ENCODE measurements around the gene SLC6A3. TPM values are rescaled to one million over a fixed set of nuclear protein-coding genes. Genes with fewer than 3 reads are reported as not detected.
A peak's percentile ranks its signal among the peaks of the same experiment; 100 is the strongest.
"Not testable (repeated sequence)": the region's sequence is repeated elsewhere in the genome, so short reads cannot be mapped to it uniquely, and the experiment has no call there.

SLC6A3 gene
- total and polyA plus RNA-seq, 9 of the 15 experiments (the other 6 are each of a cell fraction or from before 2014, with no cell fraction given): not detected

DNA sequence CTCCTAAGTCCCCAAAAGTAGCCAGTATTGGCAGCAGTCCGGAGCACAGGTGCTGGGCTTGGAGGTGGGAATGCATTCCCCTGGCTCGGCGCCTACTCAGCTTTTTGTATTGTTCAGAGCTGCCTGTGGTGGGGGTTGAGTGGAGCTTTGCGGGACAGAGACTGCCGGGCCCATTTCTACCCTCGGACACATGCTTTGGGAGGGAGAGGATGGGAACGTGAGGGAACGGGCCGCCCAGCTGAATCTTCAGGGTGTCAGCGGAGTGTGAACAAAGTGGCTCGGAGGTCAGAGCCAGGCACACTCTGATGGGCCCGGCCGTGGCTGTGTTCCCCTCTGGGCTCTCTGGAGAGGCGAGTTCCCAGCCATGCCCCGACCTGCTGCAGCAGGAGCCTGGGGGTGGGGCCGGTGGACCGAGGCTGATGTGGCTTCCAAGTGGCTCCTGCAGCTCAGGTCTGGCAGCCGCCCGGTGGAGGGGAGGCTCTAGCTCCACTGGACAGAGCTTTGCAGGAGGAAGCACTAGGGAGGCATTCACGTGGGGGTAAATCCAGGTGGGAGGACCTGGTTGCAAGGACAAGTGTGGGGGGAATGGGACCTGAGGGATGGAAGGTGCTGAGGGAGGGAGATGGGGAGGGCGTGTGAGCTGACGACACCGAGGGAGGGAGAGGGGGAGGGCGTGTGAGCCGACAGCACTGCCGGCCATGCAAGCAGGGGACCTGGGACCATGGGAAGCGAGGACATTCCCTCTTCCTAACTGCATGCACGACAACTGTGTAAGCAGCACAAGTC is 31.1 kb upstream of the SLC6A3 start (continued):
- no peak for TF ChIP-seq DMBX1 (CRISPR knock-in tag; IDR thresholded peaks at IDR 0.05; ENCODE audit: borderline replicate concordance)
- TF ChIP-seq IRF2 (CRISPR knock-in tag; IDR thresholded peaks at IDR 0.05): no peak
- TF ChIP-seq EP300 (IDR thresholded peaks at IDR 0.05; ENCODE audit: low read length): no peak
- TF ChIP-seq, protein P1, sequence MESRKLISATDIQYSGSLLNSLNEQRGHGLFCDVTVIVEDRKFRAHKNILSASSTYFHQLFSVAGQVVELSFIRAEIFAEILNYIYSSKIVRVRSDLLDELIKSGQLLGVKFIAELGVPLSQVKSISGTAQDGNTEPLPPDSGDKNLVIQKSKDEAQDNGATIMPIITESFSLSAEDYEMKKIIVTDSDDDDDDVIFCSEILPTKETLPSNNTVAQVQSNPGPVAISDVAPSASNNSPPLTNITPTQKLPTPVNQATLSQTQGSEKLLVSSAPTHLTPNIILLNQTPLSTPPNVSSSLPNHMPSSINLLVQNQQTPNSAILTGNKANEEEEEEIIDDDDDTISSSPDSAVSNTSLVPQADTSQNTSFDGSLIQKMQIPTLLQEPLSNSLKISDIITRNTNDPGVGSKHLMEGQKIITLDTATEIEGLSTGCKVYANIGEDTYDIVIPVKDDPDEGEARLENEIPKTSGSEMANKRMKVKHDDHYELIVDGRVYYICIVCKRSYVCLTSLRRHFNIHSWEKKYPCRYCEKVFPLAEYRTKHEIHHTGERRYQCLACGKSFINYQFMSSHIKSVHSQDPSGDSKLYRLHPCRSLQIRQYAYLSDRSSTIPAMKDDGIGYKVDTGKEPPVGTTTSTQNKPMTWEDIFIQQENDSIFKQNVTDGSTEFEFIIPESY (CRISPR knock-in tag; IDR thresholded peaks at IDR 0.05): no peak
- TF ChIP-seq ILK (tag; IDR thresholded peaks at IDR 0.05; ENCODE audit: borderline replicate concordance, low read depth): no peak

DNA sequence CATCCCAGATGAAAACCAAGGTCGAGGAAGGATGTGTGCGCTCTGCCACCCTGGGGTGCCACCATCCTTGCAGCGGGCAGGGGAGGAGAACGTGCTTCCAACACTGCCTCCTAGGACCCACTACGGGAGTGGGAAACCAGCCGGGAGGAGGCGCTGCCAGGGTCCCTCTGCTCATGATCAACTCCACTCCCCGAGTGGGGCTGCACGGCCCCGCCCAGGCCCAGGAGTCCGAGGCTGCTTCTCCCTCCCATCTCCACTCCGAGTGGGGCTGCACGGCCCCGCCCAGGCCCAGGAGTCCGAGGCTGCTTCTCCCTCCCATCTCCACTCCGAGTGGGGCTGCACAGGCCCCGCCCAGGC is 30.3 kb upstream of the SLC6A3 start:
- H3K27me3 ChIP-seq (ENCODE audit: control insufficient read depth in 2 of 2, insufficient read depth in 2 of 2, low read length in 2 of 2); H3K4me3 ChIP-seq; H3K79me2 ChIP-seq (ENCODE audit: control insufficient read depth, insufficient read depth, low read length); ATAC-seq; H3K9me3 ChIP-seq (replicated peaks; ENCODE audit: control insufficient read depth, insufficient read depth, low read depth, low read length); DNase-seq (ENCODE audit: extremely low read depth in 1 of 4, low spot score in 3 of 4); in situ Hi-C loops (cut with MboI); FAIRE-seq; H4K20me1 ChIP-seq (replicated peaks; ENCODE audit: control insufficient read depth, insufficient read depth, low read length); intact Hi-C loops (cut with micrococcal nuclease); H3K36me3 ChIP-seq (ENCODE audit: control insufficient read depth, insufficient read depth, low read length); H3K27ac ChIP-seq (ENCODE audit: extremely low read depth, low read depth, low read length); CTCF ChIA-PET (ENCODE audit: low intra/inter-chr PET ratio); H3K4me2 ChIP-seq (ENCODE audit: insufficient read depth, low read length); BruUV-seq (replicated peaks); H3K9me1 ChIP-seq (ENCODE audit: control insufficient read depth, insufficient read depth, low read length); H2AFZ ChIP-seq (ENCODE audit: low read depth, low read length): not testable (repeated sequence)
- Histone ChIP-seq H3K4me1 (replicated peaks in 1 of 2; ENCODE audit: control insufficient read depth in 2 of 2, insufficient read depth in 2 of 2, low read length in 2 of 2) (peaks cover 0 to 19% of the 10 kb centered on the region in 2 experiments; a peak in 1 of 5 replicates), H3K9ac (ENCODE audit: insufficient read depth in 1 of 2, low read depth in 2 of 2, low read length in 2 of 2) (peak overlapping the region in 1 of 2 experiments; percentile 13; a peak in 2 of 4 replicates)
- WGBS (ENCODE audit: insufficient coverage, low coverage, missing lambda C conversion rate): 59% methylated on average over 11 of the region's 17 CpGs
- 0 out of 2 replicates have a peak, but pooled peaks have one; percentile 9 for TF ChIP-seq POLR2G (IDR thresholded peaks at IDR 0.05; ENCODE audit: low read depth, low read length)
- POLR2A ChIA-PET: interaction anchor here (0.7 kb wide), 1 partner anchor 160 kb away, joined by 3 read pairs; no protein-coding TSS in a partner anchor
